Endodermal cell (in vitro differentiated cells): Measurements from ENCODE around the gene VWC2. TPM values are rescaled to one million over a fixed set of nuclear protein-coding genes. Genes with fewer than 3 reads are reported as not detected.

Experiments
- DNase-seq: peaks from one replicate; pipeline ENCODE4 v3.0.0-alpha.2; 2017
- H3K27ac ChIP-seq: 2 replicates; pipeline ENCODE4 v1.5.1; 2013; ENCODE audit warnings: mild to moderate bottlenecking, low read depth, low read length, moderate library complexity
- H3K27me3 ChIP-seq: 2 replicates; pipeline ENCODE4 v1.6.1; 2013; ENCODE audit warnings: mild to moderate bottlenecking, low read length, moderate library complexity; ENCODE audit not compliant: insufficient read depth, control insufficient read depth, poor library complexity, severe bottlenecking
- H3K36me3 ChIP-seq: 2 replicates; pipeline ENCODE4 v1.7.0; 2013; ENCODE audit warnings: mild to moderate bottlenecking, low read length, moderate library complexity; ENCODE audit not compliant: control insufficient read depth, insufficient read depth
- H3K4me1 ChIP-seq: one replicate; pipeline ENCODE4 v1.7.0; 2013; ENCODE audit warnings: low read length; ENCODE audit not compliant: control insufficient read depth, insufficient read depth
- H3K4me3 ChIP-seq: 2 replicates; pipeline ENCODE4 v1.5.1; 2013; ENCODE audit warnings: mild to moderate bottlenecking, low read length, moderate library complexity
- H3K9ac ChIP-seq: 2 replicates; pipeline ENCODE4 v1.6.1; 2013; ENCODE audit warnings: mild to moderate bottlenecking, low read length, moderate library complexity; ENCODE audit not compliant: poor library complexity, severe bottlenecking; ENCODE audit errors: extremely low read depth
- H3K9me3 ChIP-seq: 2 replicates; pipeline ENCODE4 v1.6.1; 2013; ENCODE audit warnings: mild to moderate bottlenecking, low read length, moderate library complexity; ENCODE audit not compliant: control insufficient read depth
- H3K27ac Mint-ChIP-seq: 2 replicates; pipeline ENCODE4 v1.8.0; 2020; ENCODE audit warnings: mixed read lengths
- H3K27me3 Mint-ChIP-seq: 2 replicates; pipeline ENCODE4 v1.8.0; 2021; ENCODE audit warnings: mild to moderate bottlenecking, mixed read lengths; ENCODE audit not compliant: insufficient read depth
- H3K36me3 Mint-ChIP-seq: 2 replicates; pipeline ENCODE4 v1.8.0; 2020; ENCODE audit warnings: low read depth, mixed read lengths
- H3K4me1 Mint-ChIP-seq: 2 replicates; pipeline ENCODE4 v1.8.0; 2020; ENCODE audit warnings: mixed read lengths
- H3K4me3 Mint-ChIP-seq: 2 replicates; pipeline ENCODE4 v1.8.0; 2020; ENCODE audit warnings: mild to moderate bottlenecking, moderate library complexity, mixed read lengths
- H3K9me3 Mint-ChIP-seq: 2 replicates; pipeline ENCODE4 v1.8.0; 2020; ENCODE audit warnings: mild to moderate bottlenecking, mixed read lengths
- CTCF ChIP-seq: fragments of 200-600 bp; sonication (generic); conservative IDR thresholded peaks from 2 replicates; pipeline ENCODE4 v1.5.0; 2021; ENCODE audit warnings: antibody characterized with exemption, mild to moderate bottlenecking
- WGBS, 2 experiments: methylation state at CpG; one replicate each; pipeline versions ENCODE4 v1.1.5 to v1.1.7; 2013; ENCODE audit warnings: missing lambda C conversion rate in 2 of 2, mixed read lengths in 1 of 2; ENCODE audit not compliant: insufficient coverage in 1 of 2, insufficient read length in 1 of 2; 5-methylcytosine and 5-hydroxymethylcytosine counted together
- total RNA-seq, 2 donors: library from RNA; stranded (reverse); fragmentation: NEBNext Ultra II Directional in 1 of 2; extraction: Animal tissue kit (Norgen Biotek cat#: 25700) in 1 of 2; gene quantifications; 2 replicates in 1 of 2; 3 replicates in 1 of 2; pipeline ENCODE4 v1.2.1, GENCODE V29; 2021

Gene VWC2
- total RNA-seq, 2 donors from 2014 or later = not detected

GRCh38 chr7:49803812-49804211 is 30.4 kb downstream of the VWC2 start:
- WGBS, 2 experiments = 97% methylated on average over 4 of the region's 4 CpGs; no CpG with 5 or more reads in 1 of the 2 experiments
- no peak overlapping the region for H3K27ac ChIP-seq
- H3K9ac ChIP-seq = no peak overlapping the region
- H3K36me3 Mint-ChIP-seq = no peaks in the 10 kb centered on the region
- no peak for DNase-seq
- no peak for TF ChIP-seq CTCF
- H3K4me1 Mint-ChIP-seq = no peaks in the 10 kb centered on the region
- H3K4me1 ChIP-seq = no peaks in the 10 kb centered on the region
- no peak overlapping the region for H3K27ac Mint-ChIP-seq
- no peaks in the 10 kb centered on the region for H3K27me3 Mint-ChIP-seq
- H3K27me3 ChIP-seq = no peaks in the 10 kb centered on the region
- H3K9me3 ChIP-seq = no peaks in the 10 kb centered on the region
- H3K9me3 Mint-ChIP-seq = no peaks in the 10 kb centered on the region
- no peak overlapping the region for H3K4me3 Mint-ChIP-seq
- H3K36me3 ChIP-seq = no peaks in the 10 kb centered on the region
- H3K4me3 ChIP-seq = no peak overlapping the region

GRCh38 chr7:49805371-49806007 is 32.1 kb downstream of the VWC2 start:
- no peak overlapping the region for H3K9ac ChIP-seq
- H3K4me1 ChIP-seq = no peaks in the 10 kb centered on the region
- no peaks in the 10 kb centered on the region for H3K9me3 ChIP-seq
- H3K9me3 Mint-ChIP-seq = no peaks in the 10 kb centered on the region
- H3K27me3 Mint-ChIP-seq = no peaks in the 10 kb centered on the region
- no peaks in the 10 kb centered on the region for H3K27me3 ChIP-seq
- DNase-seq = no peak
- H3K36me3 ChIP-seq = no peaks in the 10 kb centered on the region
- no peak for TF ChIP-seq CTCF
- no peak overlapping the region for H3K4me3 Mint-ChIP-seq
- no peaks in the 10 kb centered on the region for H3K36me3 Mint-ChIP-seq
- no peak overlapping the region for H3K27ac ChIP-seq
- no peaks in the 10 kb centered on the region for H3K4me1 Mint-ChIP-seq
- H3K4me3 ChIP-seq = no peak overlapping the region
- H3K27ac Mint-ChIP-seq = no peak overlapping the region
- 90 to 100% methylated on average over 2 of the region's 2 CpGs for WGBS, 2 experiments

- no peaks in the 10 kb centered on the region for H3K36me3 Mint-ChIP-seq
- no peak overlapping the region for H3K27ac Mint-ChIP-seq
- no peaks in the 10 kb centered on the region for H3K9me3 Mint-ChIP-seq
- H3K4me3 ChIP-seq = no peak overlapping the region
- no peak overlapping the region for H3K9ac ChIP-seq
- TF ChIP-seq CTCF = no peak
- no peak overlapping the region for H3K27ac ChIP-seq
- no peak for DNase-seq
- H3K4me1 ChIP-seq = no peaks in the 10 kb centered on the region
- no peaks in the 10 kb centered on the region for H3K9me3 ChIP-seq
- H3K4me3 Mint-ChIP-seq = no peak overlapping the region
- no peaks in the 10 kb centered on the region for H3K27me3 Mint-ChIP-seq
- H3K4me1 Mint-ChIP-seq = peaks cover 5% of the 10 kb centered on the region
- H3K36me3 ChIP-seq = no peaks in the 10 kb centered on the region
- no peaks in the 10 kb centered on the region for H3K27me3 ChIP-seq
Measured at GRCh38 chr7:49812534-49812933, 39.1 kb downstream of the VWC2 start.
